ENCODE measurements around the gene C17orf58.

GRCh38 chr17:67974185-67974584 is 22.1 kb downstream of the C17orf58 start:
- TF ChIP-seq CTCF (IDR thresholded peaks at IDR 0.05): no peak
- TF ChIP-seq POLR2A (IDR thresholded peaks at IDR 0.05): no peak
